ENCODE data around the gene POLR1B.
"Not testable (repeated sequence)": the region's sequence is repeated elsewhere in the genome, so short reads cannot be mapped to it uniquely, and the experiment has no call there.

DNA sequence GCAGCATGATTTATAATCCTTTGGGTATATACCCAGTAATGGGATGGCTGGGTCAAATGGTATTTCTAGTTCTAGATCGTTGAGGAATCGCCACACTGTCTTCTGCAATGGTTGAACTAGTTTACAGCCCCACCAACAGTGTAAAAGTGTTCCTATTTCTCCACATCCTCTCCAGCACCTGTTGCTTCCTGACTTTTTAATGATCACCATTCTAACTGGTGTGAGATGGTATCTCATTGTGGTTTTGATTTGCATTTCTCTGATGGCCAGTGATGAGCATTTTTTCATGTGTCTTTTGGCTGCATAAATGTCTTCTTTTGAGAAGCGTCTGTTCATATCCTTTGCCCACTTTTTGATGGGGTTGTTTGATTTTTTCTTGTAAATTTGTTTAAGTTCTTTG, 18.0 kb upstream of the POLR1B start:
- TF ChIP-seq EZH2phosphoT487 (IDR thresholded peaks at IDR 0.05; ENCODE audit: insufficient read depth, low read depth); EZH2 (IDR thresholded peaks at IDR 0.05; ENCODE audit: insufficient read depth, poor library complexity, severe bottlenecking): not testable (repeated sequence)

Data from GM23248 (cell line).